NCI-H1048 (cell line): ENCODE results near the gene BMERB1.

ENCODE experiments used
- DNase-seq: peaks from one replicate; lab custom pipeline; 2025; lab: John Stamatoyannopoulos, UW

The BMERB1 gene

DNA sequence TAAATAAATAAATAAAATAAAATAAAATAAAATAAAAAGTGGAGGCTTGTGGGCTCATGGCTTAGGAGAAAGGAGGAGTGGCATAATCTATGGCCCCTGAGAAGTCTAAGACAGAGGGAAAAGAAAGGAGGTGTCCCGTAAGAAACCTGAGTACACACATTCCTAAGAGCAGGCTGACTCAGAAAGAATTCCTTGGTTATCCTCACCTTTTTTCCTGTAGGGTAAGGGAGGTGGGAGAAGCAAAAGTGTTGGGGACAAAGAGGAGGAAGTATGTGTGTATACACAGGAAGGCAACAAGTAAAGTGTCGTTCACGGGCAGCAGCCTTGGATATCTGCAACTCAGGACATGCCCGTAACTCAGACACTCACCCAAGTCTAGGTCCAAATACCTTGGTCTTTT is 179.3 kb downstream of the BMERB1 start:
- DNase-seq, result no peak

DNA sequence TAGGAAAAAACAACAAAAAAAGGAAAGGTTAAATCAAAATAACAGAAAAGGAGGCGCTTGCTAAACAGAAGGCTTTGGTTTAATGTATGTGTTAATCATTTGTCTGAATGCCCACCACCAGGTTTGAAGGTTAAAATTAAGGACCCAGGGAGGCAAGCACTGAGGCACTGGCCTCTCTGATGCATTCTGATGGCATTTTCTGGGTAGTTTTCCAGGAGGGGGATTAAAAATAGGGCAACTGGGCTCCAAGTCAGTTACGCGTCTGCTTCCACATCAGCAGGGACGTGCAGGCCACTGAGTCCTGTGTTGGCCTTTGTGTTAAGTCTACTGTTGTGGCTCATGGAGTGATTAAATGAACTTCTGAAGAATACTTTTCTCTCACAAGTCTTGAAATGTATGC is 181.6 kb downstream of the BMERB1 start:
- no peak for DNase-seq

DNA sequence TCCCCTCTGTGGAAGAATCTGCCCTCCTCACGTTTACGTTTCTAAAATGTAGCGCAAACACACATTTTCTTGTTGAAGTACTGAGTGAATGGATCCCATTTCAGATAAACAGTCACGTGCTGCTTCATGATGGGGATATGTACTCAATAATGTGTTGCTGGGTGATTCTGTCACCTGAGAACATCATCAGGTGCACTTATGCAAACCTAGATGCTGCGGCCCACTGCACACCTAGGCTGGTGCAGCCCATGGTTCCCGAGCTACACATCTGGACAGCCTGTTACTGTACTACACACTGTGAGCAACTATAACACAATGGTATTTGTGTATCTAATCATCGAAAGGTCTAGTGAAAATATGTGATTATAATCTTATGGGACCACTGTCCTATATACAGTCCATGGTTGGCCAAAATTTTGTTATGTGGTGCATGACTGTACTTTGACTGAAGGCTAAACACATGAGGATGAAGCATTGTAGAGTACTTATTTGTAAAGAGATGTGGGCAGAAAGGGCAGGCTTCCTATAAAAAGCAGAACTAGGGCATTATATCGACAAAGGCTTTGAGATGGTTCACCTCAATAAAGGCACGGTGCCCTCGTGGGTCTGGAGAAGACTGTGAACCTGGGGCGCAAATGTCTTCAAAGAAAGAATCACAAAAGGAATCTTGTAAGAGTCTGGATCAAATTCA is 182.2 kb downstream of the BMERB1 start:
- no peak for DNase-seq

DNA sequence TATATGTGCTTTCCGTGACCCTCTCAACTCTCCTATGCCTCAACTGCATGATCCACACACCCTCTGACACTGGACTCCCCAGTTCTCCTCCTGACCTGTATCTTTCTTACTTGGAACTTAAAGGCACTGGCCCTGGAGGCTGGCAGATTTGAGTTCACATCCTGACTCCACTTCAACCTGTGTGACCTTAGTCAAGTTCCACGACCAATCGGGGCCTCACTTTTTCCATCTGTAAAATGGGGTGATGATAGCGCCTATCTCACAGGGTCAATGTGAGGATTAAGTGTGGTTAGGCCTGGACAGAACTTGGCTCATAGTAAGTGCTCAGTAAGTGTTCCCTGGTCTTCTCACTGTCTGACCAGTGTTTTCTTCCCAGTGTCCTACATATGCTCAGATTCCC is 183.5 kb downstream of the BMERB1 start:
- no peak for DNase-seq

DNA sequence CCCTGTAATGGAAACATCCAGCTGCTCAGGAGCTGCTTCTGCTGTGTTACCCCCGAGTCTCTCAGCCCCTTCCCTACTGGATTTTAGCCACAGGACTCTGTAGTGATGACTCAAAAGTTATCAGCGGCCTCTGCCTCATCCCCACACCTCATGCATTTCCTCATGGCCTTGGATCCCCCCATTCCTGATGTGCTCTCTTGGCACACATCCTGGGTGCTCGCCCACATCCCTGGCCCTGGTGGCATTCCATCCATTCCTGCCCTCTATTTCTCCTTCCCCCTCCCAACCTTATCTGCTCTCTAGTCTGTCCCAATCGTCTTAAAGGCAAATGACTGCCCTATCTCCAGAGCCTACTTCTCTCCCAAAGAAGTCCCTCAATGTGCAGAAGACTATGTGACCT is 184.0 kb downstream of the BMERB1 start:
- no peak for DNase-seq

DNA sequence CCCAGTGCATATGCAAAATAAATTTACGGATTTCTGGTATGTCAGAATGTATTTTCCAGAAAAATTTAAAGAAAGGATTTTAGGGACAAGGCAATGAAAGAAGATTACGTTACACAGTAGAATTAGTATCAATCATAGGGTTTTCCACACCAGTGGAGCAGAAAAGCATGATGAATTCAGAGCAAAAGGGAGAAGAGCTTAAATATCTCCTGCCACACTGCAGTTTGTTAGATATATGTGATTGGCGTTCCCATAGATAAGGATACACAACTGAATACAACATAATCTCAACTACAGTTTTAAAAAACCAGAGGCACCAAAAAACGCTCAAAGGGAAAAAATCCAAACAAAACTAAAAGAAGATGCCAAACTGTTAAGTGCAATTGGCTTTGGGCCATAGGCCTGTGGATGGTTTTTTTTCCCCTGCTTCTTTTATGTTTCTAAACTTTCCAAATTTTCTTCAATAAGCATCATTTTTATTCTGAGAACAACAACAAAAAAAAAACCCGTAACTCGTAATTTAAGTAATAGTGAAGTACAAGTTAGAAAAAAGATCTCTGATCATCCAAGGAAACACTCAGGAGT is 186.3 kb downstream of the BMERB1 start:
- no peak for DNase-seq

DNA sequence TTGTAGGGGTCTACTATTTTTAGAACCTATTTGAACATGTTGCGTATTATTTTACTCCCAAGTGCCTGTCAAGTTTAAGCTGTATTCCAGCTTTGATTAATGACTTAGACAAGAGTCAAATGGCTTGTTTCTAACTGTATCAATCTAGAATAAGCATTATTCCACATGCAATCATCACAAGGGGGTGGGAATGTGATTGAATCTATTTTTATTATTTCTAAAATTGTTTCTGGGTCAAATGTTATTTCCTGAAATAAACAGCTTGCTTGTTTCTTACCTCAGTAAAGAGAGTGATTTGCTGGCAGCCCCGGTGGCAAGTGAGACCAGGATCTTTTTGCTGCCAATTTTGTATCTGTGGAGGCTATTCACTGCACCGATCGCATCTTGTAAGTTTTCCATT is 187.1 kb downstream of the BMERB1 start:
- DNase-seq, result no peak

DNA sequence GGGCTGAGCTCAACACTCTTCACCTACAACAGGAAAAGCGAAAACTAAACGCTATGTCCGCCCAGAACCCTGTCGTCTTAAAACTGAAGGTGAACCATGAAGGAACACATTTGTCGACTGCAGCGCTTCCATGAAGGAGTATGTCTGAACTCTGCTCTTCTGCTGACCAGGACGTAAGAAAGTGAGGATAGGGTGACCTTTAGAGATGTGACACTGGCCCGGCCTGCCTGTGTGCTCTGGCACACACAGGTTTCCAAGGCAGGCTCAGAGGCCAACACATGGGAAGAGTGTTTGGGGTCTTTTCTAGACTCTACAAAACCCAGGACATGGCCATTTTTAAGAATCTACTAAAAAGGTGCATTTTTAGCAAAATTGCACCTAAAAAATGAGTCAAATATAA is 187.5 kb downstream of the BMERB1 start:
- no peak for DNase-seq

DNA sequence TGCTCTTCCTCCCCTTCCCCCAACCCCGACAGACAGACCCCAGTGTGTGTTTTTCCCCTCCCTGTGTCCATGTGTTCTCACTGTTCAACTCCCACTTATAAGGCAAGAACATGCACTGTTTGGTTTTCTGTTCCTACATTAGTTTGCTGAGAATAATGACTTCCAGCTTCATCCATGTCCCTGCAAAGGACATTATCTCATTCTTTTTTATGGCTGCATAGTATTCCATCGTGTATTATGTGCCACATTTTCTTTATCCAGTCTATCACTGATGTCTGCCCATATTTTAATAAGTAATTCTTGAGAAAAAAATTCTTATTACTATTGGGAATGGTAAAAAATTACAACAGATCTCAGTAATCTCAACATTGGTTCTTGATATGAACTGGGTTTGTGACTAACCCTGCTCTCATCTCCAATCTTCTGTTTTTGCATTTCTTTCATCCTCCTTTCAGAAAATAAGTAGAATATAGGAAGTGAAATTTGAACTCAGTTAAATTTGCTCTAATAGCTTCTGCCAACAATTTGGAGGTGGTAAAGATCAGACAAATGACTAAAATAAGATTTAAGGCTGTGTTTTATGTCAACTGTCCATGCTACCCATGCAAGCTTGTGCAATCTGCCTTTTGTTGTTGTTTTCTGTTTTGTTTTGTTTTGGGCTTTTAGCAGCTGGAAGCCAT is 197.5 kb downstream of the BMERB1 start:
- no peak for DNase-seq

DNA sequence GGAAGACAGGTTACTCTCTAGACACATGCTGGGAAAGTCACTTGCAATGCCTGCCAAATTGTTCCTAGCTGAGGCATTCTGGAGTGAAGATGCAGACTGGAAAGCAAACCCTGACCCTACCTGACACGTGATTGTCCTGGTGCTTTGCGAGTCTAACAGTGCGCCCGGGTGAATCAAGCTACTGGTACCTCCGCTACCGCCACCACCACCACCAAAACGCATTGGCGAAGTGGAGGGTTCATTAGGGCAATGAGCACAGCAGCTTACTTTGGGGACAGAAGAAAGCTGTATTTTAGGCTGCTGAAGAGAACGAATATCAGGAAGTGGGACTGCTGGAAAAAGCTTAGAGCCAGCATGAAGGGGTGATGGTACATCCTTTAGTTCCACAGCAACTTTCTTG is 201.5 kb downstream of the BMERB1 start:
- no peak for DNase-seq

DNA sequence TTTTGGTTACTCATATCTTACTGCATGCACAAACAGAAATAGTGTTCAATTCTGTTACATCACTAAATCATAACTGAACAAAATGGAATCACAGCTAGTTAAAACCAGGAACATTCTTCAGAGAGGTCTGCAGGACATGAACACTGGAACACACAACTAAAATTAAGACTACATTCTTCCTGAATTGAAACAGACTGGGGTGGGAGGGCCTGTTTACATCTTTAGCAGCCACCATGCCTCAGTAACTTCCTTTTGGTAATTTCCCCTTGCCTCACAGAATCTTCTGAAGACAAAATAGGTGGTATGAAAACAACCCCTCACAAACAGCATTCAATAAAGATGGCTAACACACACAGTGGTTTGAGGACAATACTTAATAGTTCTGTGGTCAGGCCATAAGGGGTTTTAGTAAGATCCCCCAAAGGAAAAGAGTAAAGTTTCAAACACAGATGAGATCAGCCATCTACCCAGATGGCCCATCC is 202.0 kb downstream of the BMERB1 start:
- DNase-seq, result no peak
